ENCODE results near the gene PKP2. TPM values are rescaled to one million over a fixed set of nuclear protein-coding genes. Genes with fewer than 3 reads are reported as not detected.
A peak's percentile ranks its signal among the peaks of the same experiment; 100 is the strongest.

The PKP2 gene
- total and polyA plus RNA-seq, 9 of the 15 experiments (the other 6 are each of a cell fraction or from before 2014, with no cell fraction given) = 1.6 to 4.2 (median 2.8) TPM

DNA sequence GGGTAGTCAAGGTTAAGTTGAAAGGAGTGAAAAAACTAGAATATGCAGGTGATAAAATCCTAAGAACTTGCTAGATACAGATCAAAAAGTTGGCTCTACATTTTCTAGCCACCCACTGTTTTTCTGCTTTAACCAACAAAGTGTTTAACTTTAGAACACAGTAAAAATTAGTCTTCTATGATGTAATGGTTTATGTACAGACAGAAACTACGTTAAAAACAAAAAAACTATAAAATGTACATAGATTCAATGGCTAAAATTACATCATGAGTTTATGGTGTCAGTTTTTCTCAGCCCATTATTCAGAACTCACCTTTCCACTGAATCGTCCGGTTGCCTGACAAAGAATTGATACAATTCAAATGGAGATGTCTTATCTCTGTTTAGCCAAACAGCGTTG, 143.0 kb downstream of the PKP2 start:
- 23% methylated on average over 4 of the region's 4 CpGs for WGBS (ENCODE audit: insufficient coverage, low coverage, missing lambda C conversion rate)
- CTCF ChIA-PET (ENCODE audit: low intra/inter-chr PET ratio) = no interaction called here

More for the DNA sequence above, 143.0 kb downstream of the PKP2 start:
- in situ Hi-C loops (cut with MboI) (no loop called here), intact Hi-C loops (cut with micrococcal nuclease) (loop anchor here (10.0 kb wide), 3 partner anchors 841 to 1371 kb away; partner anchors contain the start of gene ETFBKMT)
- Histone ChIP-seq H3K9me3 (replicated peaks; ENCODE audit: control insufficient read depth, insufficient read depth, low read depth, low read length) (no peaks in the 10 kb centered on the region), H3K36me3 (ENCODE audit: control insufficient read depth, insufficient read depth, low read length) (peaks cover 51% of the 10 kb centered on the region), H3K4me1 (replicated peaks in 1 of 2; ENCODE audit: control insufficient read depth in 2 of 2, insufficient read depth in 2 of 2, low read length in 2 of 2) (peaks cover 4 to 5% of the 10 kb centered on the region in 2 experiments; a peak in 1 of 5 replicates), H3K79me2 (ENCODE audit: control insufficient read depth, insufficient read depth, low read length) (peaks cover 33% of the 10 kb centered on the region), H3K9ac (ENCODE audit: insufficient read depth in 1 of 2, low read depth in 2 of 2, low read length in 2 of 2) (peak overlapping the region; percentile 85 to 89; a peak in 3 of 4 replicates), H3K4me2 (ENCODE audit: insufficient read depth, low read length) (peak overlapping the region; percentile 83), H3K4me3 (peak overlapping the region; percentile 73), H3K27ac (ENCODE audit: extremely low read depth, low read depth, low read length) (no peak overlapping the region; the same call in 2 of the 3 replicates), H4K20me1 (replicated peaks; ENCODE audit: control insufficient read depth, insufficient read depth, low read length) (no peaks in the 10 kb centered on the region), H3K9me1 (ENCODE audit: control insufficient read depth, insufficient read depth, low read length) (no peaks in the 10 kb centered on the region), H3K27me3 (ENCODE audit: control insufficient read depth in 2 of 2, insufficient read depth in 2 of 2, low read length in 2 of 2) (no peaks in the 10 kb centered on the region), H2AFZ (ENCODE audit: low read depth, low read length) (no peak overlapping the region)
- FAIRE-seq (no peak), DNase-seq (ENCODE audit: extremely low read depth in 1 of 4, low spot score in 3 of 4) (no peak), ATAC-seq (no peak)
- no TSS peak for BruUV-seq (replicated peaks)
- TF ChIP-seq CCAR2 (IDR thresholded peaks at IDR 0.05; ENCODE audit: low read depth, low read length) (no peak), ZNF75A (CRISPR knock-in tag; IDR thresholded peaks at IDR 0.05) (no peak), KDM4B (IDR thresholded peaks at IDR 0.05; ENCODE audit: borderline replicate concordance in 2 of 2, low read depth in 1 of 2) (no peak), SAP30 (IDR thresholded peaks at IDR 0.05; ENCODE audit: borderline replicate concordance, insufficient read depth, low read depth, low read length, poor library complexity, severe bottlenecking) (no peak), GATA2 (CRISPR knock-in tag; IDR thresholded peaks at IDR 0.05) (0 out of 2 replicates have a peak, but pooled peaks have one; percentile 8)
- TF ChIP-seq, protein P1, sequence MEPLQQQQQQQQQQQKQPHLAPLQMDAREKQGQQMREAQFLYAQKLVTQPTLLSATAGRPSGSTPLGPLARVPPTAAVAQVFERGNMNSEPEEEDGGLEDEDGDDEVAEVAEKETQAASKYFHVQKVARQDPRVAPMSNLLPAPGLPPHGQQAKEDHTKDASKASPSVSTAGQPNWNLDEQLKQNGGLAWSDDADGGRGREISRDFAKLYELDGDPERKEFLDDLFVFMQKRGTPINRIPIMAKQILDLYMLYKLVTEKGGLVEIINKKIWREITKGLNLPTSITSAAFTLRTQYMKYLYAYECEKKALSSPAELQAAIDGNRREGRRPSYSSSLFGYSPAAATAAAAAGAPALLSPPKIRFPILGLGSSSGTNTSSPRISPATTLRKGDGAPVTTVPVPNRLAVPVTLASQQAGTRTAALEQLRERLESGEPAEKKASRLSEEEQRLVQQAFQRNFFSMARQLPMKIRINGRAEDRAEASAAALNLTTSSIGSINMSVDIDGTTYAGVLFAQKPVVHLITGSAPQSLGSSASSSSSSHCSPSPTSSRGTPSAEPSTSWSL (CRISPR knock-in tag; IDR thresholded peaks at IDR 0.05; ENCODE audit: borderline replicate concordance) = no peak
- POLR2A ChIA-PET = interaction anchor here (0.8 kb wide), 1 partner anchor 9 kb away, joined by 3 read pairs; no protein-coding TSS in a partner anchor
